ENCODE results near the gene PSRC1.

The PSRC1 gene

DNA sequence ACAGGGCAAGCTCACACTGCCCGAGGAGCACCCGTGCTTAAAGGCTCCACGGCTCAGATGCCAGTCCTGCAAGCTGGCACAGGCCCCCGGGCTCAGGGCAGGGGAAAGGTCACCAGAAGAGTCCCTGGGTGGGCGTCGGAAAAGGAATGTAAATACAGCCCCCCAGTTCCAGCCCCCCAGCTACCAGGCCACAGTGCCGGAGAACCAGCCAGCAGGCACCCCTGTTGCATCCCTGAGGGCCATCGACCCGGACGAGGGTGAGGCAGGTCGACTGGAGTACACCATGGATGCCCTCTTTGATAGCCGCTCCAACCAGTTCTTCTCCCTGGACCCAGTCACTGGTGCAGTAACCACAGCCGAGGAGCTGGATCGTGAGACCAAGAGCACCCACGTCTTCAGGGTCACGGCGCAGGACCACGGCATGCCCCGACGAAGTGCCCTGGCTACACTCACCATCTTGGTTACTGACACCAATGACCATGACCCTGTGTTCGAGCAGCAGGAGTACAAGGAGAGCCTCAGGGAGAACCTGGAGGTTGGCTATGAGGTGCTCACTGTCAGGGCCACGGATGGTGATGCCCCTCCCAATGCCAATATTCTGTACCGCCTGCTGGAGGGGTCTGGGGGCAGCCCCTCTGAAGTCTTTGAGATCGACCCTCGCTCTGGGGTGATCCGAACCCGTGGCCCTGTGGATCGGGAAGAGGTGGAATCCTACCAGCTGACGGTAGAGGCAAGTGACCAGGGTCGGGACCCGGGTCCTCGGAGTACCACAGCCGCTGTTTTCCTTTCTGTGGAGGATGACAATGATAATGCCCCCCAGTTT, 32.3 kb downstream of the PSRC1 start:
- CTCF ChIA-PET = interaction anchor here (1.0 to 1.1 kb wide), 2 partner anchors 11 to 25 kb away, joined by 3 to 4 read pairs; no protein-coding TSS in a partner anchor
- no peak for DNase-seq (ENCODE audit: extremely low spot score)
- POLR2A ChIA-PET = interaction anchor here (1.5 to 3.5 kb wide), 4 partner anchors 11 to 37 kb away, joined by 4 to 34 read pairs (median 8); partner anchors contain the start of genes PSRC1 and SARS1
- no peak for TF ChIP-seq ARNT (IDR thresholded peaks at IDR 0.05)
- no peak for TF ChIP-seq ELF4 (IDR thresholded peaks at IDR 0.05)
- no peak for TF ChIP-seq FOXM1 (IDR thresholded peaks at IDR 0.05; ENCODE audit: borderline replicate concordance)
- TF ChIP-seq TARDBP (IDR thresholded peaks at IDR 0.05) = no peak
- no peak for TF ChIP-seq CTBP1 (IDR thresholded peaks at IDR 0.05; ENCODE audit: borderline replicate concordance)
- TF ChIP-seq NFRKB (IDR thresholded peaks at IDR 0.05) = no peak

DNA sequence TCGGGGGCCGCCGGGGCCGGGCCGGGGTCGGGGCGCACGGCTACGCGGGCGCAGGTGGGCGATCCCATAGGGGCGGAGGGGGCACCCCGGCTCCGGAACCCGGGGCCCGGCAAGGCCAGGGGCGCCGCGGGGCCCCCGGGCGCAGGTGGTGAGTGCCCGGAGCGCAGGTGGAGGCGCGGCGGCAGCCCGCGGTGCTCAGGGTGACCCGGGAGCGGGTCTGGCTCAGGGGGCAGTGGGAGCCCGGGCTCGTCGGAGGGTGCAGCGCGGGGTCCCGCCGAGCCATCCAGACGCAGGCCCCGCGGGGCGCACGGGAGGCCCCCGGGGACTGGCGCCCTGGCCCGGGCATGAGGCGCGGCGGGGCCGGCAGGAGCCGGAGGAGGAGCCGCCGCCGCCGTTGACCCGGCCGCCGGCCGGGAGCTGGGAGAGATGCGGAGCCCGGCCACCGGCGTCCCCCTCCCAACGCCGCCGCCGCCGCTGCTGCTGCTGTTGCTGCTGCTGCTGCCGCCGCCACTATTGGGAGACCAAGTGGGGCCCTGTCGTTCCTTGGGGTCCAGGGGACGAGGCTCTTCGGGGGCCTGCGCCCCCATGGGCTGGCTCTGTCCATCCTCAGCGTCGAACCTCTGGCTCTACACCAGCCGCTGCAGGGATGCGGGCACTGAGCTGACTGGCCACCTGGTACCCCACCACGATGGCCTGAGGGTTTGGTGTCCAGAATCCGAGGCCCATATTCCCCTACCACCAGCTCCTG, 33.1 kb downstream of the PSRC1 start:
- TF ChIP-seq LEF1 (IDR thresholded peaks at IDR 0.05; ENCODE audit: borderline replicate concordance) (no peak), SP1 (IDR thresholded peaks at IDR 0.05) (no peak), FOXM1 (IDR thresholded peaks at IDR 0.05; ENCODE audit: borderline replicate concordance) (peak; percentile 31; the same call in 1 of the 2 replicates), HDGF (IDR thresholded peaks at IDR 0.05; ENCODE audit: borderline replicate concordance) (no peak), ZNF384 (IDR thresholded peaks at IDR 0.05) (no peak), TARDBP (IDR thresholded peaks at IDR 0.05) (no peak), BHLHE40 (IDR thresholded peaks at IDR 0.05; ENCODE audit: borderline replicate concordance) (no peak), FOXA1 (IDR thresholded peaks at IDR 0.05) (no peak)
- TF ChIP-seq, protein P1, sequence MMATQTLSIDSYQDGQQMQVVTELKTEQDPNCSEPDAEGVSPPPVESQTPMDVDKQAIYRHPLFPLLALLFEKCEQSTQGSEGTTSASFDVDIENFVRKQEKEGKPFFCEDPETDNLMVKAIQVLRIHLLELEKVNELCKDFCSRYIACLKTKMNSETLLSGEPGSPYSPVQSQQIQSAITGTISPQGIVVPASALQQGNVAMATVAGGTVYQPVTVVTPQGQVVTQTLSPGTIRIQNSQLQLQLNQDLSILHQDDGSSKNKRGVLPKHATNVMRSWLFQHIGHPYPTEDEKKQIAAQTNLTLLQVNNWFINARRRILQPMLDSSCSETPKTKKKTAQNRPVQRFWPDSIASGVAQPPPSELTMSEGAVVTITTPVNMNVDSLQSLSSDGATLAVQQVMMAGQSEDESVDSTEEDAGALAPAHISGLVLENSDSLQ (IDR thresholded peaks at IDR 0.05) = no peak
- peak; percentile 64 for DNase-seq (ENCODE audit: extremely low spot score)
- ChIA-PET POLR2A (interaction anchor here (1.5 to 3.5 kb wide), 4 partner anchors 10 to 36 kb away, joined by 4 to 34 read pairs (median 8); partner anchors contain the start of genes PSRC1 and SARS1), CTCF (interaction anchor here (0.8 to 1.1 kb wide), 5 partner anchors 10 to 149 kb away, joined by 3 to 4 read pairs (median 3); partner anchors contain the start of gene SARS1)

GRCh38 chr1:109248797-109249629, 33.9 kb downstream of the PSRC1 start, which contains the start of gene CELSR2:
Gene CELSR2 (plus strand): TSS chr1:109249539. CDS start chr1:109250080, 541 bp downstream.
- CTCF ChIA-PET = interaction anchor here (0.8 to 2.8 kb wide), 6 partner anchors 10 to 150 kb away, joined by 3 to 9 read pairs (median 4); partner anchors contain the start of gene SARS1
- POLR2A ChIA-PET = interaction anchor here (1.2 to 3.5 kb wide), 4 partner anchors 10 to 35 kb away, joined by 4 to 34 read pairs (median 8); partner anchors contain the start of genes PSRC1 and SARS1
- peak; percentile 96 for DNase-seq (ENCODE audit: extremely low spot score)
- TF ChIP-seq L3MBTL2 (conservative IDR thresholded peaks at IDR 0.05) = peak; percentile 89
- TF ChIP-seq FOXM1 (IDR thresholded peaks at IDR 0.05; ENCODE audit: borderline replicate concordance) = peak; percentile 82
- TF ChIP-seq TARDBP (IDR thresholded peaks at IDR 0.05) = no peak
- no peak for TF ChIP-seq ARNT (IDR thresholded peaks at IDR 0.05)

- no peak for TF ChIP-seq BHLHE40 (IDR thresholded peaks at IDR 0.05; ENCODE audit: borderline replicate concordance)
- no peak for TF ChIP-seq ZNF384 (IDR thresholded peaks at IDR 0.05)
- no peak for TF ChIP-seq SUZ12 (IDR thresholded peaks at IDR 0.05)
- no peak for TF ChIP-seq HDGF (IDR thresholded peaks at IDR 0.05; ENCODE audit: borderline replicate concordance)
- no peak for TF ChIP-seq SP1 (IDR thresholded peaks at IDR 0.05)
- CTCF ChIA-PET = interaction anchor here (1.2 to 2.8 kb wide), 2 partner anchors 9 to 10 kb away, joined by 5 to 9 read pairs; no protein-coding TSS in a partner anchor
- POLR2A ChIA-PET = interaction anchor here (1.2 to 3.5 kb wide), 3 partner anchors 9 to 35 kb away, joined by 7 to 34 read pairs (median 9); partner anchors contain the start of genes PSRC1 and SARS1
- no peak for DNase-seq (ENCODE audit: extremely low spot score)
Measured at GRCh38 chr1:109248444-109248796, 34.5 kb downstream of the PSRC1 start.

GRCh38 chr1:109247401-109248365, 35.3 kb downstream of the PSRC1 start:
- TF ChIP-seq SUZ12 (IDR thresholded peaks at IDR 0.05) (no peak), ARNT (IDR thresholded peaks at IDR 0.05) (no peak), ZNF384 (IDR thresholded peaks at IDR 0.05) (no peak), FOXK2 (IDR thresholded peaks at IDR 0.05) (no peak)
- TF ChIP-seq, protein P1 (IDR thresholded peaks at IDR 0.05) = no peak
- ChIA-PET POLR2A (interaction anchor here (2.0 to 3.5 kb wide), 2 partner anchors 8 to 33 kb away, joined by 6 to 34 read pairs; no protein-coding TSS in a partner anchor), CTCF (interaction anchor here (0.5 to 2.8 kb wide), 5 partner anchors 8 to 757 kb away, joined by 3 to 9 read pairs (median 4); no protein-coding TSS in a partner anchor)
- no peak for DNase-seq (ENCODE audit: extremely low spot score)

Measured in HEK293T (cell line).